ENCODE results near the gene TWF1.
A peak's percentile ranks its signal among the peaks of the same experiment; 100 is the strongest.

Gene TWF1

GRCh38 chr12:43815416-43815815 is 9.3 kb upstream of the TWF1 start:
- Histone ChIP-seq H3K27ac (ENCODE audit: low read depth, low read length) (no peak overlapping the region), H3K79me2 (ENCODE audit: control insufficient read depth, low read length) (no peaks in the 10 kb centered on the region), H3K9me3 (ENCODE audit: control insufficient read depth, insufficient read depth, low read length) (no peaks in the 10 kb centered on the region), H3K4me2 (ENCODE audit: low read length) (no peak overlapping the region), H3K4me1 (ENCODE audit: control insufficient read depth, low read length) (no peaks in the 10 kb centered on the region), H3K27me3 (ENCODE audit: control insufficient read depth, low read length) (no peaks in the 10 kb centered on the region), H3K9me2 (replicated peaks; ENCODE audit: control insufficient read depth, low read length) (no peaks in the 10 kb centered on the region), H3F3A (ENCODE audit: control insufficient read depth, insufficient read depth) (no peaks in the 10 kb centered on the region), H4K20me1 (ENCODE audit: control insufficient read depth, insufficient read depth, low read depth, low read length) (no peaks in the 10 kb centered on the region), H3K4me3 (ENCODE audit: low read length) (no peak overlapping the region), H3K36me3 (ENCODE audit: control insufficient read depth, low read length) (no peaks in the 10 kb centered on the region)
- TF ChIP-seq EZH2phosphoT487 (IDR thresholded peaks at IDR 0.05; ENCODE audit: borderline replicate concordance, low read length), result no peak
- TF ChIP-seq, protein P1, sequence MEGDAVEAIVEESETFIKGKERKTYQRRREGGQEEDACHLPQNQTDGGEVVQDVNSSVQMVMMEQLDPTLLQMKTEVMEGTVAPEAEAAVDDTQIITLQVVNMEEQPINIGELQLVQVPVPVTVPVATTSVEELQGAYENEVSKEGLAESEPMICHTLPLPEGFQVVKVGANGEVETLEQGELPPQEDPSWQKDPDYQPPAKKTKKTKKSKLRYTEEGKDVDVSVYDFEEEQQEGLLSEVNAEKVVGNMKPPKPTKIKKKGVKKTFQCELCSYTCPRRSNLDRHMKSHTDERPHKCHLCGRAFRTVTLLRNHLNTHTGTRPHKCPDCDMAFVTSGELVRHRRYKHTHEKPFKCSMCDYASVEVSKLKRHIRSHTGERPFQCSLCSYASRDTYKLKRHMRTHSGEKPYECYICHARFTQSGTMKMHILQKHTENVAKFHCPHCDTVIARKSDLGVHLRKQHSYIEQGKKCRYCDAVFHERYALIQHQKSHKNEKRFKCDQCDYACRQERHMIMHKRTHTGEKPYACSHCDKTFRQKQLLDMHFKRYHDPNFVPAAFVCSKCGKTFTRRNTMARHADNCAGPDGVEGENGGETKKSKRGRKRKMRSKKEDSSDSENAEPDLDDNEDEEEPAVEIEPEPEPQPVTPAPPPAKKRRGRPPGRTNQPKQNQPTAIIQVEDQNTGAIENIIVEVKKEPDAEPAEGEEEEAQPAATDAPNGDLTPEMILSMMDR (IDR thresholded peaks at IDR 0.05; ENCODE audit: low read depth, low read length, poor library complexity, severe bottlenecking), result no peak

DNA sequence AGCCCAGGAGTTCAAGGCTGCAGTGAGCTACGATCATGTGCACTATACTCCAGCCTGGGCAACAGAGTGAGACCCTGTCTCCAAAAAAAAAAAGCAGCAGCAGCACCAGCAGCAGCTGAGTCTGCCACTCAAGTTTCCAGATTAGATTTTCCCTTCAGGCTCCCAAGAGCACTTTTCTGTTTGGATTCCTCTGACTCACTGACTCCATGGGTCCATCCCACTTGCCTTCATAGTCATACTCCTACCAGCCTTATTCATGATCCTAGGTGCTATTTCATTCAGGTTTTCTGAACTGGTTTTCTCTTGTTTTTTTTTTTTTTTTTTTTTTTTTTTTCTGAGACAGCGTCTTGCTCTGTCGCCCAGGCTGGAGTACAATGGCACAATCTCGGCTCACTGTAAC is 6.8 kb upstream of the TWF1 start:
- Histone ChIP-seq H3K27ac (ENCODE audit: low read depth, low read length) (no peak overlapping the region), H3K4me3 (ENCODE audit: low read length) (no peak overlapping the region), H3F3A (ENCODE audit: control insufficient read depth, insufficient read depth) (no peaks in the 10 kb centered on the region), H3K9me3 (ENCODE audit: control insufficient read depth, insufficient read depth, low read length) (no peaks in the 10 kb centered on the region), H3K79me2 (ENCODE audit: control insufficient read depth, low read length) (no peaks in the 10 kb centered on the region), H4K20me1 (ENCODE audit: control insufficient read depth, insufficient read depth, low read depth, low read length) (no peaks in the 10 kb centered on the region), H3K27me3 (ENCODE audit: control insufficient read depth, low read length) (no peaks in the 10 kb centered on the region), H3K4me1 (ENCODE audit: control insufficient read depth, low read length) (no peaks in the 10 kb centered on the region), H3K36me3 (ENCODE audit: control insufficient read depth, low read length) (no peaks in the 10 kb centered on the region), H3K4me2 (ENCODE audit: low read length) (no peak overlapping the region), H3K9me2 (replicated peaks; ENCODE audit: control insufficient read depth, low read length) (no peaks in the 10 kb centered on the region)
- TF ChIP-seq EZH2phosphoT487 (IDR thresholded peaks at IDR 0.05; ENCODE audit: borderline replicate concordance, low read length), result no peak
- TF ChIP-seq, protein P1 (IDR thresholded peaks at IDR 0.05; ENCODE audit: low read depth, low read length, poor library complexity, severe bottlenecking), result no peak

GRCh38 chr12:43812057-43812456 is 5.9 kb upstream of the TWF1 start:
- Histone ChIP-seq H3K4me2 (ENCODE audit: low read length) (no peak overlapping the region), H4K20me1 (ENCODE audit: control insufficient read depth, insufficient read depth, low read depth, low read length) (no peaks in the 10 kb centered on the region), H3K4me3 (ENCODE audit: low read length) (no peak overlapping the region), H3K27ac (ENCODE audit: low read depth, low read length) (no peak overlapping the region), H3F3A (ENCODE audit: control insufficient read depth, insufficient read depth) (no peaks in the 10 kb centered on the region), H3K79me2 (ENCODE audit: control insufficient read depth, low read length) (no peaks in the 10 kb centered on the region), H3K4me1 (ENCODE audit: control insufficient read depth, low read length) (peaks cover 7% of the 10 kb centered on the region), H3K9me3 (ENCODE audit: control insufficient read depth, insufficient read depth, low read length) (no peaks in the 10 kb centered on the region), H3K9me2 (replicated peaks; ENCODE audit: control insufficient read depth, low read length) (no peaks in the 10 kb centered on the region), H3K27me3 (ENCODE audit: control insufficient read depth, low read length) (no peaks in the 10 kb centered on the region), H3K36me3 (ENCODE audit: control insufficient read depth, low read length) (no peaks in the 10 kb centered on the region)
- TF ChIP-seq EZH2phosphoT487 (IDR thresholded peaks at IDR 0.05; ENCODE audit: borderline replicate concordance, low read length), result no peak
- TF ChIP-seq, protein P1 (IDR thresholded peaks at IDR 0.05; ENCODE audit: low read depth, low read length, poor library complexity, severe bottlenecking), result no peak

DNA sequence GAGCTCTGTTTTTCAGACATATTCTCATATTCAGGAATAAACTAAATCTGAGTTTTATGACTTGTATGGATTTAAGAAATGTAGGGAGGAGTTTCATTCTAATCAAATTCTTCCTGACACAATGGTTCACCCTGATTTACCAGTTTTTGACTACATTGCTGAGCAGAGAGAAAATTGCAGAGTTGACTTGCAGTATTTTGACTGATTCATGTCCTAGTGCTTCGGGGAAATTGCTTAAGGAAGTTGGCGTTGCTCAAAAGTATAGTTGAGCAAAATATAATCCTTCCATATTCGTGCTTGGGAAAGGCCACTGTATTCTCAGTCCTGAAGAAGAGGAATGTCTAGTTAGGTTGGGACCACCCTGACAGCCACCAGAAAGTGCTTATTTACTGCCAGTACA is 1.3 kb upstream of the TWF1 start:
- Histone ChIP-seq H3K4me1 (ENCODE audit: control insufficient read depth, low read length) (peaks cover 29% of the 10 kb centered on the region), H3K4me3 (ENCODE audit: low read length) (peak overlapping the region; percentile 74), H3K27ac (ENCODE audit: low read depth, low read length) (no peak overlapping the region; the same call in 1 of the 2 replicates), H3K36me3 (ENCODE audit: control insufficient read depth, low read length) (peaks cover 19% of the 10 kb centered on the region), H4K20me1 (ENCODE audit: control insufficient read depth, insufficient read depth, low read depth, low read length) (no peaks in the 10 kb centered on the region), H3K79me2 (ENCODE audit: control insufficient read depth, low read length) (peaks cover 43% of the 10 kb centered on the region), H3F3A (ENCODE audit: control insufficient read depth, insufficient read depth) (no peaks in the 10 kb centered on the region), H3K4me2 (ENCODE audit: low read length) (peak overlapping the region; percentile 80), H3K9me3 (ENCODE audit: control insufficient read depth, insufficient read depth, low read length) (no peaks in the 10 kb centered on the region), H3K9me2 (replicated peaks; ENCODE audit: control insufficient read depth, low read length) (no peaks in the 10 kb centered on the region), H3K27me3 (ENCODE audit: control insufficient read depth, low read length) (no peaks in the 10 kb centered on the region)
- TF ChIP-seq, protein P1 (IDR thresholded peaks at IDR 0.05; ENCODE audit: low read depth, low read length, poor library complexity, severe bottlenecking), result no peak
- no peak for TF ChIP-seq EZH2phosphoT487 (IDR thresholded peaks at IDR 0.05; ENCODE audit: borderline replicate concordance, low read length)
